SU-DHL-6 (cell line): ENCODE data around the gene RBMS3.

Source experiments
- H2AFZ ChIP-seq: fragments of 200-600 bp; sonication (generic); 2 replicates; pipeline ENCODE4 v1.6.1; 2014; ENCODE audit warnings: low read depth, mild to moderate bottlenecking, moderate library complexity, mixed read lengths, antibody characterized with exemption, low read length; ENCODE audit not compliant: severe bottlenecking
- H3F3A ChIP-seq: fragments of 200-600 bp; shearing (Covaris generic); 2 replicates; pipeline ENCODE4 v1.6.0; 2016; ENCODE audit warnings: antibody characterized with exemption, mild to moderate bottlenecking; ENCODE audit not compliant: insufficient read depth
- H3K27ac ChIP-seq: fragments of 200-600 bp; sonication (generic); 2 replicates; pipeline ENCODE4 v1.5.1; 2016; ENCODE audit warnings: low read depth, mild to moderate bottlenecking, low read length, moderate library complexity, mixed read lengths
- H3K27me3 ChIP-seq: fragments of 200-600 bp; sonication (generic), shearing (Covaris generic); 2 replicates; pipeline ENCODE4 v1.6.0; 2014; ENCODE audit warnings: mild to moderate bottlenecking, low read length
- H3K36me3 ChIP-seq: fragments of 200-600 bp; sonication (generic); 2 replicates; pipeline ENCODE4 v1.6.1; 2014; ENCODE audit warnings: mild to moderate bottlenecking, low read length, mixed read lengths
- H3K4me2 ChIP-seq: fragments of 300-600, 200-600 bp; shearing (Covaris generic), sonication (generic); 2 replicates; pipeline ENCODE4 v1.6.0; 2014; ENCODE audit warnings: low read length, low read depth, mild to moderate bottlenecking; ENCODE audit not compliant: poor library complexity, severe bottlenecking
- H3K4me3 ChIP-seq: fragments of 200-600 bp; sonication (generic); 2 replicates; pipeline ENCODE4 v1.5.1; 2014; ENCODE audit warnings: antibody characterized with exemption, low read length, mild to moderate bottlenecking, mixed read lengths; ENCODE audit not compliant: insufficient read depth, poor library complexity, severe bottlenecking
- H3K79me2 ChIP-seq: fragments of 200-600 bp; sonication (generic); 2 replicates; pipeline ENCODE4 v1.6.1; 2014; ENCODE audit warnings: mild to moderate bottlenecking, low read length, moderate library complexity; ENCODE audit not compliant: insufficient read depth
- H3K9ac ChIP-seq: fragments of 200-600 bp; sonication (generic); 2 replicates; pipeline ENCODE4 v1.7.0; 2014; ENCODE audit warnings: mild to moderate bottlenecking, low read length
- H3K9me2 ChIP-seq: fragments of 200-600 bp; sonication (generic); replicated peaks from 2 replicates; pipeline ENCODE4 v1.6.1; 2014; ENCODE audit warnings: low read length; ENCODE audit not compliant: insufficient read depth
- H3K9me3 ChIP-seq: fragments of 200-600 bp; sonication (generic); 2 replicates; pipeline ENCODE4 v1.6.1; 2014; ENCODE audit warnings: low read length, mixed read lengths; ENCODE audit not compliant: insufficient read depth
- H4K20me1 ChIP-seq: fragments of 200-600 bp; sonication (generic); 2 replicates; pipeline ENCODE4 v1.6.1; 2014; ENCODE audit warnings: low read depth, mild to moderate bottlenecking, antibody characterized with exemption, low read length, moderate library complexity, mixed read lengths
- CTCF ChIP-seq: fragments of 200-600 bp; sonication (generic); IDR thresholded peaks from one replicate; pipeline ENCODE4 v1.5.1; 2017; ENCODE audit warnings: antibody characterized with exemption, mild to moderate bottlenecking, low read length, moderate library complexity; ENCODE audit not compliant: insufficient read depth, poor library complexity, severe bottlenecking
- EZH2phosphoT487 ChIP-seq: fragments of 200-600 bp; sonication (generic), shearing (Covaris generic); conservative IDR thresholded peaks from 2 replicates; pipeline ENCODE4 v1.6.1; 2018; ENCODE audit warnings: mild to moderate bottlenecking, antibody characterized with exemption, low read length, moderate library complexity, mixed read lengths

Gene RBMS3

DNA sequence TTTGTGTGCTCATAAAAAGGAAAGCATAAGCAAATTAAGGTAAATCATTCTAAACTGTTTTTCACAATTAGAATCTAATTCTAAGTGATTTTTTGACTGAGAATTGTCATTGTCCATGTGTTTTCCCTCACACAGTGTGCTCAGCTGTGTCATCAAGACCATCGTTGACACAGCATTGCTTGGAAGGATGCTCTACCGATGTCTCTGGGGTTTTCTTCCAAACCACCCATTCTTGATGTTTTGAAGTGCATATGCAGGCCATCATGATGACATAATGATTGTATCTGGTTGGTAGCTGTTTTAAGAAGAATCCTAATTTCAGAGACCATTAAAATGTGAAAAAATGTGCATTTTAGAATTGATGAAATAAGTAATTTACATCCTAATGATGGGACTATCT lies 347.9 kb downstream of the RBMS3 start:
- no peak overlapping the region for H3K27ac ChIP-seq
- H3K9me2 ChIP-seq = no peaks in the 10 kb centered on the region
- H3K9ac ChIP-seq = no peak overlapping the region
- H3K27me3 ChIP-seq = no peaks in the 10 kb centered on the region
- H3K4me2 ChIP-seq = no peak overlapping the region
- TF ChIP-seq EZH2phosphoT487 (no peak), CTCF (no peak)
- no peak overlapping the region for H3K4me3 ChIP-seq
- no peaks in the 10 kb centered on the region for H3K36me3 ChIP-seq
- H4K20me1 ChIP-seq = no peaks in the 10 kb centered on the region
- no peaks in the 10 kb centered on the region for H3K79me2 ChIP-seq
- no peak overlapping the region for H2AFZ ChIP-seq
- H3K9me3 ChIP-seq = no peaks in the 10 kb centered on the region; the same call in 1 of the 2 replicates
- H3F3A ChIP-seq = no peaks in the 10 kb centered on the region

- H3K27ac ChIP-seq = no peak overlapping the region
- H3K9me2 ChIP-seq = no peaks in the 10 kb centered on the region
- H3K4me2 ChIP-seq = no peak overlapping the region
- no peak overlapping the region for H3K4me3 ChIP-seq
- TF ChIP-seq EZH2phosphoT487 (no peak), CTCF (no peak)
- H3K9ac ChIP-seq = no peak overlapping the region
- H3F3A ChIP-seq = no peaks in the 10 kb centered on the region
- no peaks in the 10 kb centered on the region for H3K79me2 ChIP-seq
- H3K27me3 ChIP-seq = no peaks in the 10 kb centered on the region
- H3K36me3 ChIP-seq = no peaks in the 10 kb centered on the region
- no peak overlapping the region for H2AFZ ChIP-seq
- no peaks in the 10 kb centered on the region for H4K20me1 ChIP-seq
- H3K9me3 ChIP-seq = peaks cover 7% of the 10 kb centered on the region; the same call in 1 of the 2 replicates
Measured at GRCh38 chr3:29635888-29636287, 355.0 kb downstream of the RBMS3 start.

GRCh38 chr3:29637068-29637467 lies 356.2 kb downstream of the RBMS3 start:
- Histone ChIP-seq H3K79me2 (no peaks in the 10 kb centered on the region), H3K27ac (no peak overlapping the region), H3K27me3 (no peaks in the 10 kb centered on the region), H3K4me3 (no peak overlapping the region), H3F3A (no peaks in the 10 kb centered on the region), H3K36me3 (no peaks in the 10 kb centered on the region), H3K9me3 (peaks cover 7% of the 10 kb centered on the region; the same call in 1 of the 2 replicates), H3K9ac (no peak overlapping the region), H2AFZ (no peak overlapping the region), H3K9me2 (no peaks in the 10 kb centered on the region), H3K4me2 (no peak overlapping the region), H4K20me1 (no peaks in the 10 kb centered on the region)
- TF ChIP-seq EZH2phosphoT487 (no peak), CTCF (no peak)
